ENCODE results near the gene CLIC3.
A peak's percentile ranks its signal among the peaks of the same experiment; 100 is the strongest.

The CLIC3 gene

DNA sequence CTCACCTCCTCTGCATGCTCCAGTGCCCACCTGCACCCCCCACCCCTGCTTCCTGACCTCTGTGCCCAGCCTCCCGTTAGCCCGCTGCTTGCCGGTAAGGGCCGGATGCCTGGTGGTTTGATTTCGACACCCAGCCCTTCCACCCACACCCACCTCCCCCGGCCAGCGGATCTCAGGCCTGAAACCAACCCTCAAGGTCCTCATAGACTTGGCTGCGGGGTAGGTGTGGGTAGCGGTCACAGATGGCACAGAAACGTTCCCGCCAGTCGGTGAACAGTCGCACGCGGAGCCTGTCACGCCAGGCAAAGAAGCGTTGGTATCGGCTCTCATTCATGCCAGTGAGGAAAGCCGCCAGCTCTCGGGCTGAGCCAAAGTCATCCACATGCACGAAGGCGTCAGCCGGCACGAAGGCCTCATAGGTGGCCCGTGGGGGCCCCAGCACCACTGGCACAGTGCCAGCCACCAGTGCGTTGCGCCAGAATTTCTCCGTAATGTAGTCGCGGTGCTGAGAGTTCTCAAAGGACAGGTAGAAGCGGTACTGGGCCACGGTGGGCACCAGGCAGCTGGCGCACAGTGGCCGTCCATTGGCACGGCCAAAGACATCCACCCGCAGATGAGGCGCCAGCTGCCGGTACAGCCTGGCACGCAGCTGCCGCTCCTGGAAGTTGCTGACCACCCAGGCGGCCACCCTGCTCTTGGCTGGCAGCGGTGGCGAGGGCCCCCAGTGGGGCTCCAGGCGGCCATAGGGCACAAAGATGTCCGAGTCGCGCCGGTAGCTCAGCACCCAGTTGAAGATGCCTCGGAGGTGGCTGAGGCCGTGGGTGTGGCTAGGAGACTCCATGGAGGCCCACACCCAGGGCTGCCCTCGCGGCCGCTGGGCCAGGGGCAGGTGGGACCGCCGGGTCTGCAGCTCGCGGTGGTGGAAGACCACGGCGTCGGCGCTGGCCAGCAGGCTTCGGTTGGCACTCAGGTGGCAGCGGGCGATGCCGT lies 34.5 kb upstream of the CLIC3 start:
- H3K27ac ChIP-seq (ENCODE audit: low read depth, low read length), result no peak overlapping the region
- H3K4me1 ChIP-seq (ENCODE audit: control insufficient read depth in 1 of 2, insufficient read depth in 2 of 2, low read length in 2 of 2), result peaks cover 45 to 71% of the 10 kb centered on the region in 2 donors
- H3K27me3 ChIP-seq (ENCODE audit: control insufficient read depth in 1 of 2, insufficient read depth in 2 of 2, low read length in 2 of 2), result no peaks in the 10 kb centered on the region
- no peaks in the 10 kb centered on the region for H3K36me3 ChIP-seq (ENCODE audit: control insufficient read depth in 1 of 2, insufficient read depth in 2 of 2, low read length in 2 of 2)
- H3K4me3 ChIP-seq (ENCODE audit: low read depth in 1 of 2, low read length in 2 of 2), result no peak overlapping the region
- H3K9ac ChIP-seq (ENCODE audit: low read depth in 1 of 2, low read length in 2 of 2), result no peak overlapping the region
- H3K9me3 ChIP-seq (ENCODE audit: control insufficient read depth in 1 of 2, low read length in 2 of 2), result no peaks in the 10 kb centered on the region

DNA sequence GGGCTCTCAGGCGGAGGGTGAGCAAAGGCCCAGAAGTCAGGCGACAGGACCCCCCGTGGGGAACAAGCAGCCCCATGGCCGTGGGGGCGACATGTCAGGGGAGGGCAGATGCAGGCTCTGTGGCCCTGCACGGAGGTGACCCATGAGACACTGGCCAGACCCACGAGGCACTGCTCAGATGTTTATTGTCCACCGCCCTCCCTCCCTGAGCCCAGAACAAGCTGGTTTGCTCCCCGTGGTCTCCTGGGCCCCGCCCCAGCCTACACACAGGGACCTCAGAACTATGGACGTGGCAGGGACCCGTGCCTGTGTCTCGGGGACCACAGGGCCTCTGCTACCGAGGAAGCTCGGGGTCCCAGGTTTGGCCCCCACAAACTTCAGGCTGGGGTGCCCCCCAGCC lies 33.6 kb upstream of the CLIC3 start:
- H3K4me1 ChIP-seq (ENCODE audit: control insufficient read depth in 1 of 2, insufficient read depth in 2 of 2, low read length in 2 of 2), result peaks cover 47 to 72% of the 10 kb centered on the region in 2 donors
- no peaks in the 10 kb centered on the region for H3K9me3 ChIP-seq (ENCODE audit: control insufficient read depth in 1 of 2, low read length in 2 of 2)
- H3K36me3 ChIP-seq (ENCODE audit: control insufficient read depth in 1 of 2, insufficient read depth in 2 of 2, low read length in 2 of 2), result no peaks in the 10 kb centered on the region
- H3K27ac ChIP-seq (ENCODE audit: low read depth, low read length), result no peak overlapping the region
- no peaks in the 10 kb centered on the region for H3K27me3 ChIP-seq (ENCODE audit: control insufficient read depth in 1 of 2, insufficient read depth in 2 of 2, low read length in 2 of 2)
- H3K4me3 ChIP-seq (ENCODE audit: low read depth in 1 of 2, low read length in 2 of 2), result no peak overlapping the region
- H3K9ac ChIP-seq (ENCODE audit: low read depth in 1 of 2, low read length in 2 of 2), result no peak overlapping the region

DNA sequence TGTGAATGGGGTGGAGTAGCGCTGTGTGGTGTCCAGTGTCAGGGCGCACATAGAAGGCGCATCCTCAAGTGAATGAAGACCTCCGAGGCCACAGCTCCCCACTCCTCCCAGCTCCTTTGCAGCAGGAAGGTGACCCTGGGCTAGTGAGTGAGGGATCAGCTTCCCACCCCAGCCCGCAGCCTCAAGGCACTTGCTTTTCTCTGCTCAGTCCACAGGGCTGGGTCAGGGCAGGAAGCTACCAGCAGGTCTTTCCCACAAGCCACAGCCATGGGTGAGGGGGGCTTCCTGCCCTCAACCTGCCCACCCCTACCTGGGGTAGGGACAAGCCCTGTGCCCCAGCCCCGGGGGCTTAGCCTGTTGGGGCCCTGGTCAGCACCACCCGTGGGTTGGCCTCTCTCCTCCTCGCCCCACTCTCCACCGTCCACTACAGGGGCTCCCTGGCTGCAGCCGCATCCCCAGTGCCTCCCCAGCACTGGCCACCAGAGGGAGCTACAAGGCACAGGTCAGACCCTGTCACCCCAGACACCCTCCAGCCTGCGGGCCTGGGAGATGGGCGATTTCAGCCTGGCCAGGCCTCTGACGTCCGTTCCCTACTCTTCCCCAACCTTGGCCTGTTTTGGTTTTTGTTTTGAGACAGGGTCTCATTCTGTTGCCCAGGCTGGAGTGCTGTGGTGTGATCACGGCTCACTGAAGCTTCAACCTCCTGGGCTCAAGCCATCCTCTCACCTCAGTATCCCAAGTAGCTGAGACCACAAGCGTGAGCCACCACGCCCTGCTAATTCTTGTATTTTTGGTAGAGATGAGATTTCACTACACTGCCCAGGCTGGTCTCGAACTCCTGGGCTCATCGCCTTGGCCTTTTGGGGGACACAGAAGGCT lies 32.9 kb upstream of the CLIC3 start:
- Histone ChIP-seq H3K27ac (ENCODE audit: low read depth, low read length) (no peak overlapping the region), H3K9me3 (ENCODE audit: control insufficient read depth in 1 of 2, low read length in 2 of 2) (no peaks in the 10 kb centered on the region), H3K27me3 (ENCODE audit: control insufficient read depth in 1 of 2, insufficient read depth in 2 of 2, low read length in 2 of 2) (no peaks in the 10 kb centered on the region), H3K4me1 (ENCODE audit: control insufficient read depth in 1 of 2, insufficient read depth in 2 of 2, low read length in 2 of 2) (peaks cover 41 to 66% of the 10 kb centered on the region in 2 donors), H3K4me3 (ENCODE audit: low read depth in 1 of 2, low read length in 2 of 2) (peak overlapping the region; percentile 58 to 67), H3K9ac (ENCODE audit: low read depth in 1 of 2, low read length in 2 of 2) (peak overlapping the region in 1 of 2 donors; percentile 12), H3K36me3 (ENCODE audit: control insufficient read depth in 1 of 2, insufficient read depth in 2 of 2, low read length in 2 of 2) (no peaks in the 10 kb centered on the region)

DNA sequence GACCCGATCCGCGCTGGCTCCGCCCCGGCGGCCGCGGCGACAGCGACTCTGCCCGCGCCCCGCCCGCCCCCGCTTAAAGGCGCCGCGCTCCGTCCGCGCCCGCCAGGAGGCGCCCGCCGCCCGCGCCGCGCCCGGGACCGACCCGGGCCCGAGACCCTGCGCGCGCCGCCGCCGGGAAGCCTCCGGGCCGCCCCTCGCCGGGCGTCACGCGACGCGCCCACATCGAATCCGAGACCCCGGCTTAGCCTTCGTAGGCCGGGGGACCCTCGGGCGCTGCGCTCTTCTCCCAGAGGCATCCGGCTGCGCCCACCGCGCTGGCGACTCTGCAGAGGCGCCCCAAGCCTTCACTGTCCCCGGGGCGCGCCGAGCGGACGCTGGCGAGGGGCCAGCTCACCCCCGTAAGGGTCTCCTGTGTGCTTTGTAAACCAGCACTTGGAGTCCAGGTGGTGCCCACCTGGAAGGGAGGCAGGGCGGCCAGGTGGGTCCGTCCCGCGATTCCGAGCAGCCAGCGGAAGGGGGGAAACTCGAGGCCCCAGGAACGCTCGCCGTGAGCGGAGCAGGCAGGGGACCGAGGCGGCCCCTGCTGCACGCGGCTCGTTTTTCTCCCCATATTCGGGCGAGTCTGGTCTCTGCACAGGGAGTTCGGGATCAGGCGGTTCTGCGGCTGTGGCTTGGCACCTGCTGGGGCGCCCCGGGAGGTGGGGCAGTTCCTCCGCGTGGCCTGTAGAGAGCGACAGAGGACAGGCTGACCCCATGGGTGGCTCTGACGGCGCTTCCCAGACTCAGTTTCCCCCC lies 32.1 kb upstream of the CLIC3 start:
- no peaks in the 10 kb centered on the region for H3K9me3 ChIP-seq (ENCODE audit: control insufficient read depth in 1 of 2, low read length in 2 of 2)
- H3K4me3 ChIP-seq (ENCODE audit: low read depth in 1 of 2, low read length in 2 of 2), result peak overlapping the region; percentile 58 to 67
- peaks cover 41 to 66% of the 10 kb centered on the region in 2 donors for H3K4me1 ChIP-seq (ENCODE audit: control insufficient read depth in 1 of 2, insufficient read depth in 2 of 2, low read length in 2 of 2)
- peak overlapping the region in 1 of 2 donors; percentile 12 for H3K9ac ChIP-seq (ENCODE audit: low read depth in 1 of 2, low read length in 2 of 2)
- no peaks in the 10 kb centered on the region for H3K27me3 ChIP-seq (ENCODE audit: control insufficient read depth in 1 of 2, insufficient read depth in 2 of 2, low read length in 2 of 2)
- H3K27ac ChIP-seq (ENCODE audit: low read depth, low read length), result no peak overlapping the region
- no peaks in the 10 kb centered on the region for H3K36me3 ChIP-seq (ENCODE audit: control insufficient read depth in 1 of 2, insufficient read depth in 2 of 2, low read length in 2 of 2)

DNA sequence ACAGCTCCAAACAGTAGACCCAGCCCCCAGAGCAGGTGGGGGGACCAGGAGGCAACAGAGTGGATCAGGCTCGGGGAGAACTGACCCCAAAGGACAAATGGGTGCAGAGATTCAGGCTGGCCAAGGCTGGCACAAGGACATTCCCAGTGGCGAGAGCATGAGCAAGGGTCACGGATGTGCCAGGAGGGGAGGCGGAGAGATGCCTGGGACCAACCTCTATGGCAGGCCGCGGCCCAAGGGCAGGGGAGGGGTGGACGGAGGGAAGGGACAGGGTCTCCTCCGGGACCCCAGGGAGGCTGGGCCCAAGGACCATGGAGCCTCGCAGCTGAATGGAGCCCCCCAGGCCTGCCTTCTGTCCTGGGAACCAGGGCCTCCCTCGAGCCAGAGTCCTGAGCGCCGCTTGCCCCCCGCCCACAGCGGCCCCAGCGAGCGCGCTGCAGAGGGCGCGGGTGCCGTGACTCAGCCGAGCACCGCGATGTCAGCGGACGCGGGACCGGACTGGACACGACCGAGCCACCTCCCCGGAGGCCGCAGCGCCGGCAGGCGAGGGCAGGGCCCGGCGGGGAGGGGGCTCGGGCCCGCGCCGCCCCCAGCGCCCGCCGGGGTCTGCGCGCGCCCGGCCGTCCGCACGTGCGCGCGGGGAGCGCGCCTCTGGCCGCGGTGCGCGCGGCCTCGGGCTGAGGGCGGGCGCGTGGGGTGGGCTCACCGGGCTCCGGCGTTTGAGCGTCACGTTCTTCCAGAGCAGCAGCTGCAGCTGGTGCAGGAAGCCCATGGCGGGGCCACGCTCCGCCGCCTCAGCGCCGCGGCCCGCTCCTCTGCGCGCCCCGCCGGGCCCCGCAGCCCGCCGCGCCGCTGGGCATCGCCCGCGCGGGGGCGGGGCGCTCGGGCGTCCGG lies 31.2 kb upstream of the CLIC3 start, which contains the start of gene ABCA2:
ABCA2 (minus strand) TSS at position 869 of the 894 bp plus-strand sequence; CDS start at position 772, 97 bp downstream.
- no peaks in the 10 kb centered on the region for H3K27me3 ChIP-seq (ENCODE audit: control insufficient read depth in 1 of 2, insufficient read depth in 2 of 2, low read length in 2 of 2)
- no peaks in the 10 kb centered on the region for H3K9me3 ChIP-seq (ENCODE audit: control insufficient read depth in 1 of 2, low read length in 2 of 2)
- H3K4me3 ChIP-seq (ENCODE audit: low read depth in 1 of 2, low read length in 2 of 2), result peak within 1 kb of the TSS; percentile 61 to 67
- no peaks in the 10 kb centered on the region for H3K36me3 ChIP-seq (ENCODE audit: control insufficient read depth in 1 of 2, insufficient read depth in 2 of 2, low read length in 2 of 2)
- peaks cover 45 to 74% of the 10 kb centered on the region in 2 donors for H3K4me1 ChIP-seq (ENCODE audit: control insufficient read depth in 1 of 2, insufficient read depth in 2 of 2, low read length in 2 of 2)
- peak within 1 kb of the TSS; percentile 56 for H3K27ac ChIP-seq (ENCODE audit: low read depth, low read length)
- H3K9ac ChIP-seq (ENCODE audit: low read depth in 1 of 2, low read length in 2 of 2), result peak within 1 kb of the TSS; percentile 21 to 37

DNA sequence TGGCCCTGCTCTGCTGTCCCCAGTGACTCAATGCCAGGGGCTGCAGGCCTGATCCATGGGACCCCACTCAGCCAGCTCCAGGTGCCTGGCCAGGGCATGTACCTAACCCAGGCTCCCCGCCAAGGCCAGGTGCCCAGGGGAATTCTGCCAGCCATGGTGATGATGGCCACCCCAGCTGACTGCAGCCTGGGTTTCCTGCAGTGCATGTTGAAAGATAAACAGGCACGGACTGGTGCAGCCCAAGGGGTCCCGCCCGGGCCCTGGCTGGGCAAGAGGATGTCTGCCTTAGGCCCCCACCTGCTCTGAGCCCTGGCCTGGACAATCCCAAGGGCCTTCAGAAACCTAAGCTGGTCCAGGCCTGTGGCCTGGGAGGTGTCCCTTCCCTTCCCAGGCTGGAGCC lies 30.5 kb upstream of the CLIC3 start:
- H3K27ac ChIP-seq (ENCODE audit: low read depth, low read length), result peak overlapping the region; percentile 56
- no peaks in the 10 kb centered on the region for H3K27me3 ChIP-seq (ENCODE audit: control insufficient read depth in 1 of 2, insufficient read depth in 2 of 2, low read length in 2 of 2)
- H3K36me3 ChIP-seq (ENCODE audit: control insufficient read depth in 1 of 2, insufficient read depth in 2 of 2, low read length in 2 of 2), result no peaks in the 10 kb centered on the region
- H3K4me3 ChIP-seq (ENCODE audit: low read depth in 1 of 2, low read length in 2 of 2), result peak overlapping the region in 1 of 2 donors; percentile 61
- peaks cover 42 to 71% of the 10 kb centered on the region in 2 donors for H3K4me1 ChIP-seq (ENCODE audit: control insufficient read depth in 1 of 2, insufficient read depth in 2 of 2, low read length in 2 of 2)
- H3K9me3 ChIP-seq (ENCODE audit: control insufficient read depth in 1 of 2, low read length in 2 of 2), result no peaks in the 10 kb centered on the region
- H3K9ac ChIP-seq (ENCODE audit: low read depth in 1 of 2, low read length in 2 of 2), result peak overlapping the region; percentile 21 to 37

DNA sequence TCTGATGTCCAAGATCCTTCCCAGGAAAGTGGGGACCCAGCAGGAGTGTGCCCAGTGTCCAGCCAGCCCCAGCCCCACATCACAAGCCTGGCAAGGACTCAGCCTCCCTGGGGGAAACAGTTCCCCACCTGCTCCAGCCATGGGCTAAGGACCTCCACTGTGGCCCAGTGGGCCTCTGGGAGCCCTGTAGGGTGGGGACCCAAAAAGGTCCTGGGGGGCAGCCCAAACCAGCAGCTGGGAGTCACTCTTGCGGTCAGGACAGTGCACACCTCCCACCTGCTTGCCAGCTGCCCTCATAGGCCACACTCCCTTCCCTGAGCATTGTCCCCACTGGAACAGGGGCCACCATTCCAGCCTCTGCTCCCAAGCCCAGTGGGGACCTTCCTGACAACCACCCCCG lies 30.0 kb upstream of the CLIC3 start:
- Histone ChIP-seq H3K4me3 (ENCODE audit: low read depth in 1 of 2, low read length in 2 of 2) (no peak overlapping the region), H3K27me3 (ENCODE audit: control insufficient read depth in 1 of 2, insufficient read depth in 2 of 2, low read length in 2 of 2) (no peaks in the 10 kb centered on the region), H3K9me3 (ENCODE audit: control insufficient read depth in 1 of 2, low read length in 2 of 2) (no peaks in the 10 kb centered on the region), H3K36me3 (ENCODE audit: control insufficient read depth in 1 of 2, insufficient read depth in 2 of 2, low read length in 2 of 2) (no peaks in the 10 kb centered on the region), H3K27ac (ENCODE audit: low read depth, low read length) (no peak overlapping the region), H3K9ac (ENCODE audit: low read depth in 1 of 2, low read length in 2 of 2) (no peak overlapping the region), H3K4me1 (ENCODE audit: control insufficient read depth in 1 of 2, insufficient read depth in 2 of 2, low read length in 2 of 2) (peaks cover 41 to 71% of the 10 kb centered on the region in 2 donors)

DNA sequence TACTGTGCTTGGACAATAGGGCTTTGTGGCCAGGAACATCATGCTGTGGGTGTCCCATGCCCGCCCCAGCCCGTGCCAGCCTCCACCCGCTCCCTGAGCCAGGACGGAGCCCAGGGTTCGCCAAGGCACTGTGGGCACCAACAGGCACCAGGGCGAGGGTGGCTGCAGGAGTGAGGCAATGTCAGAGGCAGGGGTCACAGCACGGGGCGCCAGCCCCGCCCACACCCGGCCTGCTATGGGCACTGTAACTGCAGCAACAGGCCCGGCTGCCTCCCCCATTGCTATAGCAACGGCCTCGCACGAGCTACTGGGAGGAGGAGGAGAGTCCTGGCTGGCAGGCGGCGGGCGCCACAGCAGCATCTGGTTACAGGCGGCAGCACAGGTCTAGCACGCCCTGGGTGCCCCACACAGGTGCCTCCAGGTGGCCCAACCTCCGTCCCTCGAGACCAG lies 29.2 kb upstream of the CLIC3 start:
- Histone ChIP-seq H3K4me3 (ENCODE audit: low read depth in 1 of 2, low read length in 2 of 2) (no peak overlapping the region), H3K4me1 (ENCODE audit: control insufficient read depth in 1 of 2, insufficient read depth in 2 of 2, low read length in 2 of 2) (peaks cover 33 to 68% of the 10 kb centered on the region in 2 donors), H3K27me3 (ENCODE audit: control insufficient read depth in 1 of 2, insufficient read depth in 2 of 2, low read length in 2 of 2) (no peaks in the 10 kb centered on the region), H3K9ac (ENCODE audit: low read depth in 1 of 2, low read length in 2 of 2) (no peak overlapping the region), H3K9me3 (ENCODE audit: control insufficient read depth in 1 of 2, low read length in 2 of 2) (no peaks in the 10 kb centered on the region), H3K27ac (ENCODE audit: low read depth, low read length) (no peak overlapping the region), H3K36me3 (ENCODE audit: control insufficient read depth in 1 of 2, insufficient read depth in 2 of 2, low read length in 2 of 2) (no peaks in the 10 kb centered on the region)

DNA sequence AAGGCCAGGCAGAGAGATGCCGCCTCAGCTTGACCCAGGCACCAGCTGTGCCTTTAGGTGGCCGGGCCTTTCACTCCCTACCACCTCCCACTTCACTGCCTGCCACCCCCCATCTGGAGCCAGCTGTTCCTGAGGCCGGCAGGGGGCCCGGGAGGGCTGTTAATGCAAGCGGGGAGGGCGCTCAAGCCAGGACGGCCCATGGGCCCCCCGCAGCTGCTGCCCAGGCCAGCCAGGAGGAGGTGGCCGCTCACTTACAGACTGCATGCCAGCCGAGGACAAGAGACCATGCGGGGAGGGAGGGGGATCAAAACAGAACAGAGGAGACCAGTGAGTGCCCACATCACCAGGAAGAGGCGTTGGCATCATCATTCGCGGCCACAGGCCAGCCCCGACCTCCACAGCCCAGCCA lies 27.2 kb upstream of the CLIC3 start:
- H3K36me3 ChIP-seq (ENCODE audit: control insufficient read depth in 1 of 2, insufficient read depth in 2 of 2, low read length in 2 of 2), result no peaks in the 10 kb centered on the region
- no peak overlapping the region for H3K9ac ChIP-seq (ENCODE audit: low read depth in 1 of 2, low read length in 2 of 2)
- H3K27me3 ChIP-seq (ENCODE audit: control insufficient read depth in 1 of 2, insufficient read depth in 2 of 2, low read length in 2 of 2), result no peaks in the 10 kb centered on the region
- H3K27ac ChIP-seq (ENCODE audit: low read depth, low read length), result no peak overlapping the region
- peaks cover 29 to 49% of the 10 kb centered on the region in 2 donors for H3K4me1 ChIP-seq (ENCODE audit: control insufficient read depth in 1 of 2, insufficient read depth in 2 of 2, low read length in 2 of 2)
- no peaks in the 10 kb centered on the region for H3K9me3 ChIP-seq (ENCODE audit: control insufficient read depth in 1 of 2, low read length in 2 of 2)
- H3K4me3 ChIP-seq (ENCODE audit: low read depth in 1 of 2, low read length in 2 of 2), result no peak overlapping the region

Data from duodenal mucosa (tissue), 2 donors.